GM20000 (cell line): Measurements from ENCODE around the gene TNFAIP2.

ENCODE experiments used
- DNase-seq: peaks from one replicate; pipeline ENCODE4 v3.0.0; 2012; ENCODE audit warnings: low spot score
- CTCF ChIP-seq: IDR thresholded peaks from 2 replicates; pipeline ENCODE4 v1.5.1; 2012; ENCODE audit warnings: mild to moderate bottlenecking, control low read depth; ENCODE audit errors: extremely low read depth, missing control alignments

The TNFAIP2 gene

GRCh38 chr14:103096387-103096786, 26.9 kb upstream of the TNFAIP2 start:
- no peak for DNase-seq
- no peak for TF ChIP-seq CTCF

- TF ChIP-seq CTCF = no peak
Observed at GRCh38 chr14:103097244-103097993, 25.8 kb upstream of the TNFAIP2 start.

GRCh38 chr14:103097994-103098957, 25.0 kb upstream of the TNFAIP2 start:
- TF ChIP-seq CTCF = no peak
- no peak for DNase-seq

More at GRCh38 chr14:103097244-103097993, 25.8 kb upstream of the TNFAIP2 start:
- no peak for DNase-seq

- TF ChIP-seq CTCF = no peak
- no peak for DNase-seq
Observed at GRCh38 chr14:103099081-103099732, 24.1 kb upstream of the TNFAIP2 start.

- TF ChIP-seq CTCF = no peak
- no peak for DNase-seq
Observed at GRCh38 chr14:103099733-103100280, 23.5 kb upstream of the TNFAIP2 start.

GRCh38 chr14:103100281-103101121, 22.8 kb upstream of the TNFAIP2 start:
- TF ChIP-seq CTCF = no peak
- peak; percentile 65 for DNase-seq
